GM19455 (cell line): ENCODE results near the gene LRRC3.
"Not testable (repeated sequence)": the region's sequence is repeated elsewhere in the genome, so short reads cannot be mapped to it uniquely, and the experiment has no call there.

Experiments used
- ATAC-seq: cut with Tn5 transposase; IDR thresholded peaks from one replicate; pipeline ENCODE4 v1.9.1; 2021; ENCODE audit not compliant: unreplicated experiment

LRRC3 gene, protein sequence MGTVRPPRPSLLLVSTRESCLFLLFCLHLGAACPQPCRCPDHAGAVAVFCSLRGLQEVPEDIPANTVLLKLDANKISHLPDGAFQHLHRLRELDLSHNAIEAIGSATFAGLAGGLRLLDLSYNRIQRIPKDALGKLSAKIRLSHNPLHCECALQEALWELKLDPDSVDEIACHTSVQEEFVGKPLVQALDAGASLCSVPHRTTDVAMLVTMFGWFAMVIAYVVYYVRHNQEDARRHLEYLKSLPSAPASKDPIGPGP

DNA sequence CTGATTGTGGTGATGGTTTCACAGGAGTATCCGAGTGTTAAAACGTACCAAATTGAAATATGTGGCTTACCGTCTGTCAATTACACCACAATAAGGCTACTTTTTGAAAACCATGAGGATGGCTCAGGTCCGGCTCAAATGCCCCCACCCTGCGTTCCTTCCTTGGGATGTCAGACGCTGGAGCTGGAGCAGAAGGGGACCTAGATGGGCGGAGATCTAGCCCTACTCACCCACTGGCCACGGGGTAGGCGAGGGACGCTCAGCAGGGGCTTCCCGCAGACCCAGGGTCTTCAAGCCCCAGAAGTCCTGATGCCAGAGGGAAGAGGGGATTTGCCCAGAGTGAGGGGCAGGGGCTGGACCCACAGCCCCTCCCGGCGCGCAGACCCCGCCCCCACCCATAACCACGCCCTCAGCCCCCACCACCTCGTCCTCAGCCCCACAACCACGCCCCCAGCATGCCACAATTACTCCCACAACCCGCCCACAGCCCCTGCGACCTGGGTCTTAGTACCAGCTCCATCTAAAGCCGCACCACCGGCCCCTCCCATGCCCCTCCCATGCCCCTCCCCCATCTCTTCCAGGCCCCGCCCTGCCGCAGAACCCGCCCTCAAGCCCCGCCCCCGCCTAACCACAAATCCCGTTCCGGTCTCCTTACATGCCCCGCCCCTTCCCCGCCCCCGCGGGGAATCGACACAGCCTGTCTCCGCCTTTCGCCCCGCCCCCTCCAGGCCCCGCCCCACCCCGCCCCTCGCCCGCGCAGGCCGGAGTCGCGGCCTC, at the start of gene LRRC3:
Gene LRRC3, plus strand, starts transcription at position 764 of the 777 bp plus-strand sequence. CDS start 1,135 bp downstream, outside the sequence.
- no peak for ATAC-seq

DNA sequence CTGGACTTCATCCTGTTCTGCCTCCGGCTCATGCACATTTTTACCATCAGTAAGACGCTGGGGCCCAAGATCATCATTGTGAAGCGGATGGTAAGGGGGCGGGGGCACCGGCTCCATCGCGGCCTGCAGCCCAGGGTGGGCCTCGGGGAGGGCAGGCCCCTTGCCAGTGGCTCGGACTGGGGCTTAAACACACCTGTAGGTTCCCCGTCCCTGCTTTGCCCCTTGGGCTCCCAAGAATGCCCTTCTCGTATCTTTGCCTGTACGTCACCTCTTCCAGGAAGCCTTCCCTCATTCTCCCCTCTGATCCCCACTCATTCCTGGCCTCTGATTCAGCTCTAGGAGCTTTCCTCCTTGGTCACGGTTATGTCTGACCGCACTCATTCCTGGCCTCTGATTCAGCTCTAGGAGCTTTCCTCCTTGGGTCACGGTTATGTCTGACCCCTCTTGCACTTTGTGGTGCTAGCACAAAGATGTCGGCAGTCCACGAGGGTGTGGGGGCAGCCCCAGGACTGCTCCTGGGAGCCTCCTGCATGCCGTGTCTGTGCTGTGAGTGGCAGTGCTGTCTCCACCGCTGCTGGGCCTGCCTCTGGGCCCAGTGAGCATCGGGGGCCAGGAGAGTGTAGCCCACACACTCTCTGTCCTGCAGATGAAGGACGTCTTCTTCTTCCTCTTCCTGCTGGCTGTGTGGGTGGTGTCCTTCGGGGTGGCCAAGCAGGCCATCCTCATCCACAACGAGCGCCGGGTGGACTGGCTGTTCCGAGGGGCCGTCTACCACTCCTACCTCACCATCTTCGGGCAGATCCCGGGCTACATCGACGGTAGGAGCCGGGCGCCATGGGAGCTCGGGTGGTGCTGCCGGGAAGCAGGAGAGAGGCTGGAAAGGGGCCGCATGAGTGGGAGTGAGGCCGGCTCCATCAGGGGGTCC, 49.1 kb upstream of the LRRC3 start:
- no peak for ATAC-seq

DNA sequence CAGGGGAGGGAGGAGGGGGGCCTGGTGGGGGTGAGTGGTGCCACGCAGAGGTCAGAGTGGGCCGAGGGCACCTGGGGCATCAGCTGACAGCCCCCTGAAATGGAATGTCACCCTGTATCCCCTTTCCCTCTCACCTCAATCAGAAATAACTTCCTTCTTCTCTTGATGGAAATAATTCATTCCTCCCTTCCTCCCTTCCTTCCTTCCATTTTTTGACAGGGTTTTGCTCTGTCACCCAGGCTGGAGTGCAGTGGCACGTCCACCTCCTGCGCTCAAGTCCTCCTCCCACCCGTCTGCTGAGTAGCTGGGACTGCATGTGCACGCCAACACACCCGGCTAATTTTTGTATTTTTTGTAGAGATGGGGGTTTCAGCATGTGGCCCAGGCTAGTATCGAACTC, 48.4 kb upstream of the LRRC3 start:
- no peak for ATAC-seq

DNA sequence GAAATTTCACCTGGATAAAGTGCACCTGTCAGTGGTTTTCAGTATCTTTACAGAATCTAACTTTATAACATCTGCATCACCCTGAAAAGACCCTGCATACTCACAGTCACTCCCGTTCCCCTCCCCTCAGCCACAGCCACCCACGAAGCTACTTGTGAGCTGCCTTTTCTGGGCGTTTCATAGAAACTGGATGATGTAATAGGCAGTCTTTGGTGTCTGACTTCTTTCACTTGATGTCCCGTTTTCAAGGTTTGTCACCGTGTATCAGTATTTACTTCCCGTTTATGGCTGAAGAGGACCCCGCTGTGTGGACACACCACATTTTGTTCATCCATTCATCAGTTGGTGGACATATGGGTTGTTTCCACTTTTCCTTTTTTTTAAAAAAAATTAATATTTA, 47.8 kb upstream of the LRRC3 start:
- ATAC-seq = no peak

DNA sequence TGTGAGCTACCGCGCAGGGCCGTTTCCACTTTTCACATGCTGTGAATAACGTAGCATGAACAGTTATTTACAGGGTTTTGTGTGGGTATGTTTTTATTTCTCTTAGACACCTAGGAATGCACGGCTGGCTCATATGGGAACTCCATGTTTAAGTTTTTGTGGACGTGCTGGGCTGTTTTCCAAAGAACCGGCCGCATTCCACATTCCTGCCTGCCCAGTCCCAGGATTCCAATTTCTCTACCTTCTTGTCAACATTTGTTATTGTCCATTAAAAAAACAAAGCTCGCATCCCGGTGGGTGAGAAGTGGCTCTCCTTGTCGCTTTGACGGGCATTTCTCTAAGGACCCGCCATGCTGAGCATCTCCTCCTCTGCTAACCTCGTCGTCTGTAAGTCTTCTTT, 47.1 kb upstream of the LRRC3 start:
- ATAC-seq = no peak

DNA sequence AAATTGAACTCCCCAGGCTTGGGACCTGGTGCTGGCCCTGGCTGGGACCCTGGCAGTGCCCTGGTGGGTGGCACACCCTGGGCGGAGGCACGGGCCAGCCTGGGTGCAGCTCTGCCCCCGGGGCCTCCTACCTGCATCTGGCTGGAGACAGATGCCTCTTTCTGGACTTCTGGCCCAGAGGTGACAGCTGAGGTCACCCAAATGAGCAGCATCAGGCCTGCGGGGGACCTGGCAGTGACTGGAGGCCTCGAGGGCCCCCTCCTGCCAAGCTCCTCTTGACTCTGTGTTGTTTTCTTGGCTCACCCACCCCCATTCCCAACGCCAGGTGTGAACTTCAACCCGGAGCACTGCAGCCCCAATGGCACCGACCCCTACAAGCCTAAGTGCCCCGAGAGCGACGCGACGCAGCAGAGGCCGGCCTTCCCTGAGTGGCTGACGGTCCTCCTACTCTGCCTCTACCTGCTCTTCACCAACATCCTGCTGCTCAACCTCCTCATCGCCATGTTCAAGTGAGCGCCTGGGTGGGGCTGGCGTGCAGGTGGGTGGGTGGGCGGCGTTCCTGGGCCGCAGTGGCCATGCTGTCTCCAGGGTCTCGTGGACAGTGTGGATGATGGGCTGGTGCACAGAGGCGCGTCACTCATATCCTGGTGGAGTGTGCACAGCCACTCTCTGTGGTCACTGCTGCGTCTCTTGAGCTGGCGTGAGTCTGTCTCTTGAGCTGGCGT, 41.6 kb upstream of the LRRC3 start:
- ATAC-seq = no peak

DNA sequence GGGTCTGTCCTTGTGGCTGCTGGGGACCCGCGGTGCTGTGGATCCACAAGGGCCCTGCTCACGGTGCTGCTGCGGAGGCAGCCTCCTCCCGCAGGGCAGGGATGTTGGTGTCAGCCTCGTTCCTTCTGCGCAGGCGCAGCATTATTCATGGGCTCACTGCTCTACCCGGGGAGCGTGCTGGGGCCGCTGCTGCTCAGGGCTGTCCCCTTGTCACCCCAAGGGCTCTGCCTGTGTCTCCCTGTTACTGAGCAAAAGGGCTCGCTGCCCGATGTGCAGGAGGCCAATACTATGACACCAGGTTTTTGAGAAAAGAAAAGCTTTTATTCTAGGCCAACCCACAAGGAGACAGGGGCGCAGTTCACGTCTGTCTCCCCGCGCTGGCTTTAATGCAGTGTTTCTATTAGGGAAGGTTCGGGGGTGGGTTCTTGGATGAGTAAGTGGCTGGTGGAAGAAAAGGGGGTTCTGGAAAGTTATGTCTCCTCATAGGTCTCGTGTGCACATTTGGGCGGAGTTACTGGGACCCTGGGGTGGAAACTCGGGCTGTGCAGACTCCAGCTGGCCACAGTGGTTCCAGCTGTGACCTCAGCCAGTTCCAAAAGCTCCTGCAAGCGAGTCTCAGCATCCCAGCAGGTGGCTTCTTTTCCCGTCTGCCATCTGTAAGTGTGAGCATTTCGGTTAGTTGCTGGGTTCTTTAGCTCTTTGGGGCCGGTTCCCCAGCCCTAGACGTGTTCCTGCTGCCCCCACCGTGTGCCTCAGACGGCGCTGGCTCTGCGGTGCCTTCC, 40.8 kb upstream of the LRRC3 start:
- ATAC-seq = no peak

DNA sequence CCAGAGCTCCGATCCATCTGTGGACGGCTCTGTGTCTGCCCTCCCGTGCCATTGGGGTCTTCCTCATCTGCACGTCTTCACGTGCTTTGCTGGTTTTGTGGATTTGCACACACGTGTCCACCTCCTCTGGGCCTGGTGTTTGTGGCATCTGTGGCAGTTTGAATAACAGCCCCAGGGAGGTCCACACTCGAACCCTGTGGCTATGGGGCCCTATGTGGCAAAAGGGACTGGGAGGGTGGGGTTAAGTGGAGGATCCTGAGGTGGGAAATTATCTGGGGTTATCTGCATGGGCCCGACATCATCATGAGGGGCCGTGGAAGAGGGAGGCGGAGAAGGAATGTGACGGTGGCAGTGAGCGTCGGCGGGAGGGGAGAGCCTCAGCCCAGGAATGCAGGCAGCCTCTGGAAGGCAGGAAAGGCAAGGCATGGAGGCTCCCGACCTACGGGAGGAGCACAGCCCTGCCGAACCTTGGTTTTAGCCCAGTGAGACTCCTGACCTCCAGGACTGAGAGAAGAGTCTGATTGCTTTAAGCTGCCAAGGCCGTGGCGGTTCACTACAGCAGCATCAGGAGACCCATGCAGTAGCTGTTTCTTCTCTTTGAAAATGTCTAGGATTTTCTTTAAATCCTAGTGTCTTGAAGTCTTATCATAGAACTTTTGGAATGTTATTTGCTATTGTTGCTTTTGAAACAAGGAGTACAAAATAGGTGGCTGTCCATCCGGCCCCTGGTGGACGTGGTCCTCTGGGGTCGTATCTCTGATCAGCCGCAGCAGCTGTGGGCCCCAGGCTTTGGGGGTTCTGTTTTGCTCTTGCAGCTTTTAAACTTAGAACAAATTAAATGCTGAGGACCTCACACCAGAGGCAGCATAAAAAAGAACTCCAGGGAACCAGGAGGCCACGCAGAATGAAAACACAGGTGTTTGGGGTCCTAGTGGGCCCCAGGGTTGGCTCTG, 40.0 kb upstream of the LRRC3 start:
- no peak for ATAC-seq

DNA sequence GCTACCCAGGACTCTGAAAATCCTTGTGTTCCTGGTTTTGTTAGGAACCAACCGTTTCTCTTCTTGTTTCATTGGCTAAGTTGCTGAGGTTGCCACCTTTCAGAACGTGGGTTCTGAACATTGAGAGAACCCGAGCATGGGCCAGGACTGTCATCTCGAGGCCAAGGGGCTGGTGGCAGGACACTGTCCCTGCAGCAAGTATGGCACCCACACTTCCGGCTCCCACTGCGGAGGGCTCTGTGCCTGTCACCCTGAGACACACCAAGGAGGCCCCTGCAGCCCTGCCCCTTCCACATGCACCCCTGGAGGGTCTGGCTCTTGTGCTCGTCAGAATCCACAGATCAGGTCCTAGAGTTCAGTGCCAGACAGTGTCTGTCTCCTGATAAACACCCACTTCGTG, 39.1 kb upstream of the LRRC3 start:
- ATAC-seq = no peak

DNA sequence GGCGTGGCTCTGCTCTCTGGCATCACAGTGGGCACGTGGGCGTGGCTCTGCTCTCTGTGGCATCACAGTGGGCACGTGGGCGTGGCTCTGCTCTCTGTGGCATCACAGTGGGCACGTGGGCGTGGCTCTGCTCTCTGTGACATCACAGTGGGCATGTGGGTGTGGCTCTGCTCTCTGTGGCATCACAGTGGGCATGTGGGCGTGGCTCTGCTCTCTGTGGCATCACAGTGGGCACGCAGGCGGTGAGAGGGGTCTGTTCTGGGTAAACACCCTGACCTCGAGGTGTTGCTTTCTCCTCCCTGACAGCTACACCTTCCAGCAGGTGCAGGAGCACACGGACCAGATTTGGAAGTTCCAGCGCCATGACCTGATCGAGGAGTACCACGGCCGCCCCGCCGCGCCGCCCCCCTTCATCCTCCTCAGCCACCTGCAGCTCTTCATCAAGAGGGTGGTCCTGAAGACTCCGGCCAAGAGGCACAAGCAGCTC, 37.6 kb upstream of the LRRC3 start:
- not testable (repeated sequence) for ATAC-seq

DNA sequence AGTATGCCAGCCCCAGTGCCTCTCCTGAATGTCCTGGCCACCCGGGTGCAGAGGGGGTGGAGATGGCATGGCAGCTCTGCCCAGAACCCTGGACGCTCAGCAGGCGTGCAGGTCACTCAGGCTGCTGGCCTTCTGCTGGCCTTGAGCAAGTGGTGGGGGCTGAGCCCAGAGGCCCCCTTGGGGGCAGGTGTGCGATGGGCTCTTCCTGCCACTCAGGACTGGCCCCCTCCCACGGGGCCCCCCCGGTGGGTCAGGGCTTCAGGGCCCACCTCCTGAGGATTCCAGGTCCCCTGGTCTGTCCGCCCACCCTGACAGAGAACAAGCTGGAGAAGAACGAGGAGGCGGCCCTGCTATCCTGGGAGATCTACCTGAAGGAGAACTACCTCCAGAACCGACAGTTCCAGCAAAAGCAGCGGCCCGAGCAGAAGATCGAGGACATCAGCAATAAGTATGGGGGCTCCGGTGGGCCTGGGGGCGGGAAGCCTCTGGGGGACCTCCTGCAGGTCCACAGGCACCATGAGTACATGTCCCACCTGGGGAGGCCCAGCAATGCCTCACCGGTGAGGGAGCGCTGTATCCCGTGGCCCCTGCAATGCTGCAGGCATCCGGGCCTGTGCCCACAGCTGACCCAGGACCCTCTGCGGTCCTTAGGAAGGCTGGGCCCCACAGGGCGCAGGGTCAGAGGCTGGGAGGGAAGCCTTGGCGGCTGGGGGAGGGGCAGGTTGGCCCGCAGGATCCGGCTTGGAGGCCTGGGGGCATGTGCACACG, 37.0 kb upstream of the LRRC3 start:
- ATAC-seq = no peak

DNA sequence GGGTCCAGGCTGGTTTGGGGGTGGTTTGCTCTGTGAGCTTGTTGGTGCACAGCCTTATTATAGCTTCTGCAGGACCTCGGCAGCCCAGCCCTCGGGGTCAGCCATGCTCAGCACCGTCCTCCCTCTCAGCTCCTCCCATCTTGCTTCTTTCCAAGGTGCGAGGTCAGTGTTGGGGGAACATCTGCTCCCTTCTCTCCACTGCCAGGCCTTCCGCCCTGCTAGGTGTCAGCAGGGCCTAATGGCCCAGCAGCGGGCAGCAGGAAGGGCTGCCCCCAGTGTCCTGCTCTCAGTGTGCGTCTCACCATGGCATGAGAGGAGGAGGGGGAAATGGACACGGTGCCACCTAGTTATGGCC, 36.5 kb upstream of the LRRC3 start:
- no peak for ATAC-seq

DNA sequence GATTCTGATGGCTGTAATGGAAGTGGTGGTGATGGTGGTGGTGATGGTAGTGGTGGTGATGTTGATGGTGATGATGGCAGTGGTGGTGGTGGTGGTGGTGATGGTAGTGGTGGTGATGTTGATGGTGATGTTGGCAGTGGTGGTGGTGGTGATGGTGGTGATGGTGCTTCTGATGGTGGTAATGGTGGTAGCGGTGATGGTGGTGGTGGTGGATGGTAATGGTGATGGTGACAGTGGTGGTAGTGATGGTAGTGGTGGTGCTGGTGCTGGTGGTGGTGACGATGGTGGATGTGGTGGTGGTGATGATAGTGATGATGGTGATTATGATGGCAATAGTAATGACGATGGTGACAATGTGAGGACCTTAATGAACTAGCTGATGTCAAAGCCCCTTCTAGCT, 35.6 kb upstream of the LRRC3 start:
- no peak for ATAC-seq

DNA sequence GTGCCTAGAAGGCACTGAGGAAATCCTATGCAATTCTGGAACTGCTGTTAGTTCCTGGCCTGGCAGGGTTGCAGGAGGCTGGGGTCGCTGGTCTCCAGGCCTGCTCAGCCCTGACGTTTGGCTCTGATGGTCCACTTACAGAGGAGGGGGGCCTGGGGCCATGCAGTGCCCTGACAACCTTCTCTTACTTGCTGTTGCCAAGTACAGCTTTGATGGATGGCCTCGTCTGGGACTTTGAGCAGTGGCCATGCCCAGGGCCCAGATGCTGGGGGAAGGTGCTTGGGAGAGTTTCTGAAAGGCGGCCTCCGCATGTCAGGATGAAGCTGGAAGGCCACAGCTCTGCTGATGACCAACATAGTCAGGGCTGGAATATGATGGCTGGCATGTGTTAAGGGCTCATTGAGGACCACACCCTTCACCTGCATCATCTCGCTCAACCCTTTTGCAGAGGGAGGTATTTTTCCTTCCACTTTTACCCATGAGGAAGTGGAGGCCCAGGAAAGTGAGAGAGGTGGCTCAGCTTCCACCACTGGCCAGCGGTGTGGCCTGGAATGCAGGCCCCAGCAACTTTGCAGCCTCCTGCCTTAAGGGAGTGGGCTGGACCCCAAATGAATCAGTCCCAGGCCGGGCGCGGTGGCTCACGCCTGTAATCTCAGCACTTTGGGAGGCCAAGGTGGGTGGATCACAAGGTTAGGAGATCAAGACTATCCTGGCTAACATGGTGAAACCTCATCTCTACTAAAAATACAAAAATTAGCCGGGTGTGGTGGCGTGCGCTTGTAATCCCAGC, 34.7 kb upstream of the LRRC3 start:
- ATAC-seq = no peak

DNA sequence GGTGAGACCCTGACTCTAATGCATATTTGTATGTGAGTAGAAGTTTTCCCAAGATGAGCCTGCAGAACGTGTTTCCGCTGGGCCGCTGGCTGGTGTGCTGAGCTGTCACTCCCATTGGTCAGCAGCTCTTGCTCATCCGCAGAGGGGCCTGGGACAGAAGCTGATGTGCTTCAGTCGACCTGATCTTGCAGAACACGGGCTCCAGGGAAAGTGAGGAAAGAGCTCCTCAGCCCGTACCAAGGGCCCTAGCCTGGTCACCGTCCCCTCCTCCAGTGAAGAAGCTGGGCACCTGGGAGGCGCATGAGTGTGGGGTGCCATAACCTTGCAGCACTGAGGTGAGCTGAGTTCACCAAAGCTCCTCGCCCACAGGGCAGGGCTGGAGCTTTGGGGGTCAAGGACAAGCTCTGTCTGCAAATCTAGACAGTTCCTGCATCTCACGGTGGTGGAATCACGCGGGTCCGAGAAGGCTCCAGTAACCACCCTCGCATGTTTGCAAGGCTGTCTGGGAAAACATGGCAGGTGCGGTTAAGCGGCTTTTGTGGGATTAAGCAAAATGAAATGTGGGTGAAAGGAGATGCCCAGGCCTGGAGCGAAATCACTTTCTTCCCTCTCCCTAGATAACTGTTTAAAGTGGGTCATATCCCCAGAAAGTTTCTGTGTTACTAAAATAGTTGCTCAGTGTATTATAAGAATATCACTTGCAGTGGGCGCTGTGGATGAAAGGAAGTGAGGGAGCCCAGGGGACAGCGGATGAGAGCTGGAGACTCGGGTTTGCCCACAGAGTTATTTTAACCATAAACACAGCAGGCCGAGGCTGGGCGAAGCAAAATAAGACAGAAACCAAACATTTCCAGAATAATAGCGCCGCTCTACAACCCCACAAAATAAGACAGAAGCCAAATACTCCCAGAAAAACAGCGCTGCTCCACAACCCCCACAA, 33.1 kb upstream of the LRRC3 start:
- ATAC-seq = no peak

DNA sequence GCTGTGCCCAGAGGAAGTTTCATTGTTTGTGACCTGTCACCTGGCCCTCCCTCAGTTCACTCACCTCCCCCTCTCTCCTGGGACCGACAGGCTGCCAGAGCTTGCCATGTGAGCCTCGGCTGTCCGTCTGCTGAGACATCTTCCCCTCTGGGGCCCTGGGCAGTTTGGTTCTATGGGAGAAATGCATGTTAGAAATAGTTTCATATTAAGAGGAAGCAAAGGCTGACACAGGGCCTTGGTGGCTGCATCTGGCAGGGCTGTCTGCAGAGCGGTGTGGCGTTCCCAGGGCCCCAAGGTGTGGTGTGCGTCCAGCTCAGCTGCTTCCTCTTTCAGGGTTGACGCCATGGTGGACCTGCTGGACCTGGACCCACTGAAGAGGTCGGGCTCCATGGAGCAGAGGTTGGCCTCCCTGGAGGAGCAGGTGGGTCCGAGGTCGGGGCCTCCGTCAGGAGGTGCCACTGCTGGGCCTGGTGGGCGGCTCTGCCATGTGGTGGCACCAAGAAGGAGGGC, 31.9 kb upstream of the LRRC3 start:
- no peak for ATAC-seq
